ENCODE results near the gene NCOA3. TPM values are rescaled to one million over a fixed set of nuclear protein-coding genes. Genes with fewer than 3 reads are reported as not detected.
A peak's percentile ranks its signal among the peaks of the same experiment; 100 is the strongest.
"Not testable (repeated sequence)": the region's sequence is repeated elsewhere in the genome, so short reads cannot be mapped to it uniquely, and the experiment has no call there.

The NCOA3 gene
- total RNA-seq, 3 donors from 2014 or later: 40.6 to 57.1 (median 45.1) TPM

GRCh38 chr20:47503685-47504084 is 2.0 kb downstream of the NCOA3 start:
- intact Hi-C loops (cut with DNase I; ENCODE audit: low total_unique reads): no loop called here

GRCh38 chr20:47506335-47506734 is 4.6 kb downstream of the NCOA3 start:
- no peak for DNase-seq (ENCODE audit: low spot score in 2 of 2)
- H3K4me1 ChIP-seq: peaks cover 0 to 18% of the 10 kb centered on the region in 2 donors

More at GRCh38 chr20:47503685-47504084, 2.0 kb downstream of the NCOA3 start:
- H3K4me3 ChIP-seq: peak overlapping the region in 2 of 3 donors; percentile 98 to 100
- H3K27me3 ChIP-seq: no peaks in the 10 kb centered on the region
- no peak for DNase-seq (ENCODE audit: low spot score in 2 of 2)
- peaks cover 0 to 18% of the 10 kb centered on the region in 2 donors for H3K4me1 ChIP-seq
- H3K9me3 ChIP-seq: no peaks in the 10 kb centered on the region
- TF ChIP-seq CTCF (IDR thresholded peaks at IDR 0.05): no peak
- no peak for TF ChIP-seq POLR2AphosphoS5 (IDR thresholded peaks at IDR 0.05)
- TF ChIP-seq POLR2A (IDR thresholded peaks at IDR 0.05): no peak
- no peak overlapping the region for H3K27ac ChIP-seq
- H3K36me3 ChIP-seq: no peaks in the 10 kb centered on the region

GRCh38 chr20:47506850-47507249 is 5.2 kb downstream of the NCOA3 start:
- no peaks in the 10 kb centered on the region for H3K9me3 ChIP-seq
- H3K4me1 ChIP-seq: peaks cover 0 to 18% of the 10 kb centered on the region in 2 donors
- DNase-seq (ENCODE audit: low spot score in 2 of 2): no peak
- no peak overlapping the region for H3K4me3 ChIP-seq
- H3K27me3 ChIP-seq: no peaks in the 10 kb centered on the region
- H3K27ac ChIP-seq: no peak overlapping the region
- intact Hi-C loops (cut with DNase I; ENCODE audit: low total_unique reads): no loop called here
- H3K36me3 ChIP-seq: no peaks in the 10 kb centered on the region
- TF ChIP-seq POLR2A (IDR thresholded peaks at IDR 0.05) (no peak), POLR2AphosphoS5 (IDR thresholded peaks at IDR 0.05) (no peak), CTCF (IDR thresholded peaks at IDR 0.05) (no peak)

More at GRCh38 chr20:47506335-47506734, 4.6 kb downstream of the NCOA3 start:
- H3K36me3 ChIP-seq: no peaks in the 10 kb centered on the region
- H3K27ac ChIP-seq: no peak overlapping the region
- no peaks in the 10 kb centered on the region for H3K27me3 ChIP-seq
- no peaks in the 10 kb centered on the region for H3K9me3 ChIP-seq
- intact Hi-C loops (cut with DNase I; ENCODE audit: low total_unique reads): no loop called here
- no peak overlapping the region for H3K4me3 ChIP-seq
- no peak for TF ChIP-seq CTCF (IDR thresholded peaks at IDR 0.05)
- no peak for TF ChIP-seq POLR2AphosphoS5 (IDR thresholded peaks at IDR 0.05)
- TF ChIP-seq POLR2A (IDR thresholded peaks at IDR 0.05): no peak

- H3K36me3 ChIP-seq; H3K27me3 ChIP-seq; H3K9me3 ChIP-seq; DNase-seq (ENCODE audit: low spot score in 2 of 2); H3K4me3 ChIP-seq; intact Hi-C loops (cut with DNase I; ENCODE audit: low total_unique reads); H3K27ac ChIP-seq: not testable (repeated sequence)
- peaks cover 0 to 18% of the 10 kb centered on the region in 2 donors for H3K4me1 ChIP-seq
Measured at GRCh38 chr20:47507275-47507981, 5.7 kb downstream of the NCOA3 start.

GRCh38 chr20:47508278-47508677 is 6.6 kb downstream of the NCOA3 start:
- H3K36me3 ChIP-seq: no peaks in the 10 kb centered on the region
- DNase-seq (ENCODE audit: low spot score in 2 of 2): no peak
- no peak overlapping the region for H3K4me3 ChIP-seq
- intact Hi-C loops (cut with DNase I; ENCODE audit: low total_unique reads): no loop called here
- H3K27ac ChIP-seq: no peak overlapping the region
- no peaks in the 10 kb centered on the region for H3K27me3 ChIP-seq
- no peak for TF ChIP-seq POLR2A (IDR thresholded peaks at IDR 0.05)
- no peak for TF ChIP-seq POLR2AphosphoS5 (IDR thresholded peaks at IDR 0.05)
- TF ChIP-seq CTCF (IDR thresholded peaks at IDR 0.05): no peak
- H3K9me3 ChIP-seq: no peaks in the 10 kb centered on the region
- peaks cover 0 to 18% of the 10 kb centered on the region in 2 donors for H3K4me1 ChIP-seq
